Measurements from ENCODE around the gene DMD. TPM values are rescaled to one million over a fixed set of nuclear protein-coding genes. Genes with fewer than 3 reads are reported as not detected.
A peak's percentile ranks its signal among the peaks of the same experiment; 100 is the strongest.
"Not testable (repeated sequence)": the region's sequence is repeated elsewhere in the genome, so short reads cannot be mapped to it uniquely, and the experiment has no call there.

Gene DMD
- total and polyA plus RNA-seq, 8 donors: 6.8 to 117 (median 44.2) TPM

GRCh38 chrX:31480696-31481095, 1730.7 kb downstream of the DMD start:
- Histone ChIP-seq H3K9me3 (no peaks in the 10 kb centered on the region), H3K27ac (no peak overlapping the region), H3K27me3 (no peaks in the 10 kb centered on the region), H3K4me3 (no peak overlapping the region), H3K4me1 (no peaks in the 10 kb centered on the region), H3K36me3 (no peaks in the 10 kb centered on the region)
- TF ChIP-seq EP300 (IDR thresholded peaks at IDR 0.05) (no peak), POLR2AphosphoS5 (IDR thresholded peaks at IDR 0.05) (no peak), POLR2A (IDR thresholded peaks at IDR 0.05) (no peak), CTCF (IDR thresholded peaks at IDR 0.05) (no peak)
- 72 to 96% (median 92%) methylated on average over 4 of the region's 4 CpGs for WGBS, 5 donors
- DNase-seq: no peak
- intact Hi-C loops (cut with DNase I; ENCODE audit: low total_unique reads): no loop called here

GRCh38 chrX:31471229-31471628, 1740.1 kb downstream of the DMD start:
- Histone ChIP-seq H3K27ac (no peak overlapping the region), H3K9me3 (no peaks in the 10 kb centered on the region), H3K4me1 (no peaks in the 10 kb centered on the region), H3K27me3 (no peaks in the 10 kb centered on the region), H3K36me3 (no peaks in the 10 kb centered on the region), H3K4me3 (no peak overlapping the region)
- DNase-seq: no peak
- TF ChIP-seq POLR2A (IDR thresholded peaks at IDR 0.05) (no peak), POLR2AphosphoS5 (IDR thresholded peaks at IDR 0.05) (no peak)
- intact Hi-C loops (cut with DNase I; ENCODE audit: low total_unique reads): no loop called here
- WGBS, 5 donors: 88 to 100% (median 92%) methylated on average over 3 to 11 of the region's 11 CpGs

GRCh38 chrX:31470753-31471152, 1740.6 kb downstream of the DMD start:
- H3K36me3 ChIP-seq; H3K27me3 ChIP-seq; H3K4me1 ChIP-seq; H3K27ac ChIP-seq; H3K9me3 ChIP-seq; DNase-seq; H3K4me3 ChIP-seq; intact Hi-C loops (cut with DNase I; ENCODE audit: low total_unique reads): not testable (repeated sequence)
- WGBS, 5 donors: 73 to 92% (median 82%) methylated on average over 4 to 7 of the region's 7 CpGs

- 26 to 49% (median 41%) methylated on average over 4 of the region's 4 CpGs for WGBS, 5 donors
- peak in 1 of 2 donors; percentile 5 for DNase-seq
- Histone ChIP-seq H3K4me1 (no peaks in the 10 kb centered on the region), H3K4me3 (no peak overlapping the region), H3K27ac (no peak overlapping the region), H3K36me3 (no peaks in the 10 kb centered on the region), H3K9me3 (no peaks in the 10 kb centered on the region), H3K27me3 (no peaks in the 10 kb centered on the region)
- TF ChIP-seq EP300 (IDR thresholded peaks at IDR 0.05) (no peak), CTCF (IDR thresholded peaks at IDR 0.05) (no peak), POLR2AphosphoS5 (IDR thresholded peaks at IDR 0.05) (no peak), POLR2A (IDR thresholded peaks at IDR 0.05) (no peak)
- intact Hi-C loops (cut with DNase I; ENCODE audit: low total_unique reads): no loop called here
Observed at GRCh38 chrX:31464306-31464915, 1746.9 kb downstream of the DMD start.

GRCh38 chrX:31461266-31461665, 1750.1 kb downstream of the DMD start:
- DNase-seq: no peak
- TF ChIP-seq CTCF (IDR thresholded peaks at IDR 0.05) (no peak), POLR2AphosphoS5 (IDR thresholded peaks at IDR 0.05) (no peak), EP300 (IDR thresholded peaks at IDR 0.05) (no peak)
- H3K4me3 ChIP-seq: no peak overlapping the region
- no peaks in the 10 kb centered on the region for H3K4me1 ChIP-seq
- no peaks in the 10 kb centered on the region for H3K36me3 ChIP-seq
- intact Hi-C loops (cut with DNase I; ENCODE audit: low total_unique reads): no loop called here
- H3K27ac ChIP-seq: no peak overlapping the region
- no peaks in the 10 kb centered on the region for H3K27me3 ChIP-seq
- H3K9me3 ChIP-seq: no peaks in the 10 kb centered on the region
